Measurements from ENCODE around the gene DHRS7.

GRCh38 chr14:60095781-60096450 lies 69.3 kb downstream of the DHRS7 start:
- no peak for TF ChIP-seq EZH2 (IDR thresholded peaks at IDR 0.05; ENCODE audit: insufficient read depth, poor library complexity, severe bottlenecking)
- no peak for TF ChIP-seq EZH2phosphoT487 (IDR thresholded peaks at IDR 0.05; ENCODE audit: insufficient read depth, low read depth)
